GM18951 (cell line): ENCODE results near the gene IFT43.

Experiments
- POLR2A ChIP-seq: IDR thresholded peaks from 4 replicates; pipeline ENCODE4 v1.6.1; 2011; ENCODE audit warnings: mild to moderate bottlenecking; ENCODE audit not compliant: insufficient read length, insufficient read depth; ENCODE audit errors: extremely low read depth
- in situ Hi-C: fragments of 300-500 bp; cut with MboI; formaldehyde crosslinking; loops from one replicate; pipeline ENCODE4 v1.12.0; 2022; ENCODE audit warnings: low sequenced_read_pairs, mixed read lengths, inconsistent platforms; ENCODE audit not compliant: unreplicated experiment

The IFT43 gene

GRCh38 chr14:76098916-76099675 lies 113.5 kb downstream of the IFT43 start:
- in situ Hi-C loops = no loop called here
- TF ChIP-seq POLR2A = no peak

GRCh38 chr14:76100236-76100635 lies 114.7 kb downstream of the IFT43 start:
- TF ChIP-seq POLR2A = no peak
- in situ Hi-C loops = no loop called here

GRCh38 chr14:76101391-76102379 lies 116.1 kb downstream of the IFT43 start:
- in situ Hi-C loops = no loop called here

GRCh38 chr14:76104802-76105355 lies 119.3 kb downstream of the IFT43 start:
- TF ChIP-seq POLR2A = no peak
- in situ Hi-C loops = no loop called here

More at GRCh38 chr14:76101391-76102379, 116.1 kb downstream of the IFT43 start:
- no peak for TF ChIP-seq POLR2A

GRCh38 chr14:76106188-76106587 lies 120.6 kb downstream of the IFT43 start:
- TF ChIP-seq POLR2A = no peak
- in situ Hi-C loops = no loop called here

- TF ChIP-seq POLR2A = no peak
- in situ Hi-C loops = no loop called here
Measured at GRCh38 chr14:76109087-76109880, 123.7 kb downstream of the IFT43 start.

GRCh38 chr14:76112889-76113624 lies 127.5 kb downstream of the IFT43 start:
- in situ Hi-C loops = no loop called here

GRCh38 chr14:76113691-76114090 lies 128.1 kb downstream of the IFT43 start:
- TF ChIP-seq POLR2A = no peak
- in situ Hi-C loops = no loop called here

More at GRCh38 chr14:76112889-76113624, 127.5 kb downstream of the IFT43 start:
- no peak for TF ChIP-seq POLR2A

- no peak for TF ChIP-seq POLR2A
- in situ Hi-C loops = no loop called here
Measured at GRCh38 chr14:76115010-76115422, 129.5 kb downstream of the IFT43 start.

- in situ Hi-C loops = no loop called here
- TF ChIP-seq POLR2A = no peak
Measured at GRCh38 chr14:76117789-76118484, 132.4 kb downstream of the IFT43 start.

GRCh38 chr14:76118594-76118993 lies 133.0 kb downstream of the IFT43 start:
- TF ChIP-seq POLR2A = no peak
- in situ Hi-C loops = no loop called here

- in situ Hi-C loops = no loop called here
- no peak for TF ChIP-seq POLR2A
Measured at GRCh38 chr14:76121089-76121748, 135.7 kb downstream of the IFT43 start.
